ENCODE results near the gene GFPT2. TPM values are rescaled to one million over a fixed set of nuclear protein-coding genes. Genes with fewer than 3 reads are reported as not detected.

Gene GFPT2
- total RNA-seq, 2 experiments from 2014 or later: 9.5 to 10.1 TPM

DNA sequence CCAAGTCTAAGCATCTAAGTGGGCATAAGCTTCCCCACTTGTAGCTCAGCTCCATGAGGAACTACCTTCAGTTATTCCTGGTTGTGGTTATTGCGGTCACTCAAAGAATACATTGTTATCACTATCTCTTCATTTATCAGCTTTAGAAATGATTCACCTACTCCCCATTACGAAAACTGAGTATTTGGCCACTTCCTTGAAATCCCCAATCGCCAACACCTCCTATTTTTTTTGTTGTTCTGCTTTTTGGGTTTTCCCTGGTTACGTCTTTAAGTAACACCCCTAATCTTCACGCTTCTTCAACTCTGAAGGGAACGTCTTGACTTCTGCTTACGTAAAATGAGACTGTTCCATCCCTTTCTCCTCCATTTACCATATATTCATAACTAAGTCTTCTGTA lies 81.9 kb downstream of the GFPT2 start:
- DNase-seq (no peak), ATAC-seq (ENCODE audit: low read depth) (no peak)
- Mint-ChIP-seq H3K36me3 (peaks cover 77% of the 10 kb centered on the region), H3K4me3 (no peak overlapping the region), H3K9me3 (peaks cover 34% of the 10 kb centered on the region), H3K27me3 (no peaks in the 10 kb centered on the region), H3K4me1 (no peaks in the 10 kb centered on the region), H3K27ac (no peak overlapping the region)
- POLR2A ChIA-PET: no interaction called here

DNA sequence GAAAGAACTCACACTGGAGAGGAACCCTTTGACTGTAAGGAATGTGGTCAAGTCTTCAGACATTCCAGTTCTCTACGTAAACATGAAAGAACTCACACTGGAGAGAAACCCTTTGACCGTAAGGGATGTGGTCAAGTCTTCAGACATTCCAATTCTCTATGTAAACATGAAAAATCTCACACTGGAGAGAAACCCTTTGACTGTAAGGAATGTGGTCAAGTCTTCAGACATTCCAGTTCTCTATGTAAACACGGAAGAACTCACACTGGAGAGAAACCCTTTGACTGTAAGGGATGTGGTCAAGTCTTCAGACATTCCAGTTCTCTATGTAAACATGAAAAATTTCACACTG lies 93.9 kb downstream of the GFPT2 start:
- ATAC-seq (ENCODE audit: low read depth) (no peak), DNase-seq (no peak)
- Mint-ChIP-seq H3K4me1 (no peaks in the 10 kb centered on the region), H3K36me3 (peaks cover 88% of the 10 kb centered on the region), H3K4me3 (no peak overlapping the region), H3K27me3 (no peaks in the 10 kb centered on the region), H3K9me3 (peaks cover 42% of the 10 kb centered on the region), H3K27ac (no peak overlapping the region)
- POLR2A ChIA-PET: no interaction called here

DNA sequence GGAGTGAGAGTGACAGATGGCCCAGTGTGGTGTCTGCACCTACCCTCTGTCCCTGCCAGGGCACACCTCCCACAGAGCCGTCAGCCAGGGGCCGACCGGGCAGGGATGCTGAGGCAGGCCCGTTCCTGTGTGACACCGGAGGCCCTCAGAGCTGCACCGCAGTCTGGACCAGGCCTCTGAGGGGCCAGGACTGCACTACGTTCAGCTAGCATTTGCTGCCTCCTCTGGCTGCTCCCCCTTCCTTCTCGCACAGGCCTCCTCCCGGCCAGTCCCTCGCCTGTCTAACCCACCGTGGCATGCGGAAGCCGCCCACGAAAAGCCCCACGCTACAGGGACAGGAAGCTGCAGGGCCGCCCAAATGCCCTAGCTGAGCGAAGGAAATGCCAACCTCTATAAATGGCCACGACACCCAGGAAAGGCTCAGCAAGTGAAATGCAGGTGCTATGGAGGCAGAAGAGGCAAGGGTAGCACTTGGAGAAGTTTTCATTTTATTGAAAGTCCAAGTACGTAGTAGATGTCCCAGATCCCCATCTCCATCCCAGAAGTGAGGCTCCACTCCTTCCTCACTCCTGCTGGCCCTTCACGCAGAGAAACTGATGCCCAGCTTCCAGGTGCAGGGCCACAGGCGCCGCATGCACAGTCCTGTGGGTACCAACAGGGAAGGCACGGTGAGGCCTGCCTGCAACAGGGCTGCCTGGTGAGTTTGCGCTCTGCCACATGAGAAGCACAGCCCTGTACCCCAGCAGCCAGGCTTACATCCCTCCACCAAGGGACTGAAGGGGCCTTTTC lies 99.9 kb downstream of the GFPT2 start:
- Mint-ChIP-seq H3K36me3 (peaks cover 82% of the 10 kb centered on the region), H3K27ac (no peak overlapping the region), H3K4me3 (no peak overlapping the region), H3K9me3 (peaks cover 45% of the 10 kb centered on the region), H3K4me1 (no peaks in the 10 kb centered on the region), H3K27me3 (no peaks in the 10 kb centered on the region)
- ATAC-seq (ENCODE audit: low read depth) (no peak), DNase-seq (no peak)
- POLR2A ChIA-PET: no interaction called here

DNA sequence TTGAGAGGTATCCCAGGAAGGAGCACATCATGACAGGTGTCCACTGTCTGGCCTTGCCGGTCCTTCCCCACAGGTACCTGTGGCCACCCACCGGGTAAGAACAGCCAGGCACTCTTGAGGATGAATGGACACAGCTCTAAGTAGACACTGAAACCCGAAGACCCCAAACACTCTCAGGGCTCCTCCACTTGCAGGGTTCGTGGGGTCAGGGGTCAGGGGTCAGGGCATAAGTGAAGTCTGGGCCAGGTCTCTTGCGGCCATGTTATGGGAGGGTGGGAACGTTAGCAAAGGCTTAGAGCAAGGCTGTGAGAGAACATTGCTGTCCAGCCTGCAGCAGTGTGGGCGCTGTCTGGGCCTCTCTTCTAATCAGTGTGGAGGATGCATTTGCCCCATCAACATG lies 101.2 kb downstream of the GFPT2 start:
- DNase-seq (no peak), ATAC-seq (ENCODE audit: low read depth) (no peak)
- no peaks in the 10 kb centered on the region for H3K4me1 Mint-ChIP-seq
- peaks cover 39% of the 10 kb centered on the region for H3K9me3 Mint-ChIP-seq
- peaks cover 81% of the 10 kb centered on the region for H3K36me3 Mint-ChIP-seq
- POLR2A ChIA-PET: no interaction called here
- no peaks in the 10 kb centered on the region for H3K27me3 Mint-ChIP-seq
- H3K27ac Mint-ChIP-seq: no peak overlapping the region
- no peak overlapping the region for H3K4me3 Mint-ChIP-seq

DNA sequence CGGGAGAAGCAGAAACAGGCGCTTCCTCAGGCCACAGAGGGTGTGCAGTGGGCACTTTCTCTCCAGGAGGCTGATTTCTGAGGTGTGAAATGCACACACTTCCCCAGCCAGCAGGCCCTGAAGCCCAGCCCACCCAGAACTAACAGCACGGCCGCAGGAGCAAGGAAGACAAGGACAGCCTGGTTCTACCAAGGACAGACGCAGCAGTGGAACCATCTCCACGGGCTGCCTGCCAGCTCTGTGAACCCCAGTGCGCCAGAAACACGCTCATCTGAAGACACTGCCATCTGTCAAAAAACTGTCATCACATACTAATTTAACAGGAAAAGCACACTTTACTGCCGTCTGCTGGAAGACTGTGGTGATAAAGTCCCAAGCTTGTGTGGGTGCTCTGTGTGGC lies 102.0 kb downstream of the GFPT2 start:
- ATAC-seq (ENCODE audit: low read depth) (no peak), DNase-seq (no peak)
- Mint-ChIP-seq H3K27ac (no peak overlapping the region), H3K27me3 (no peaks in the 10 kb centered on the region), H3K36me3 (peaks cover 84% of the 10 kb centered on the region), H3K9me3 (peaks cover 40% of the 10 kb centered on the region), H3K4me3 (no peak overlapping the region), H3K4me1 (no peaks in the 10 kb centered on the region)
- POLR2A ChIA-PET: no interaction called here

Other genes starting within 250 kb of the GFPT2 start
- gene RASGEF1C, start 144.1 kb downstream of the GFPT2 start, total RNA-seq: not detected
- 10 to 100 TPM; 45.0 to 46.0 TPM for gene MAPK9, start 61.3 kb downstream of the GFPT2 start, total RNA-seq
- 10 to 100 TPM; 37.5 to 43.3 TPM for gene CNOT6, start 141.0 kb upstream of the GFPT2 start, total RNA-seq
- gene SCGB3A1, start 238.2 kb upstream of the GFPT2 start, total RNA-seq: 1 to 10 TPM; 6.6 to 7.1 TPM

Data from activated naive CD8-positive, alpha-beta T cell treated with anti-CD3 and anti-CD28 coated beads, Interleukin-2, amount 10 ng/mL, durations not matched to agents 7 days and 5 days (primary cell).